NCI-H1092 (cell line): ENCODE measurements around the gene CCDC136.

ENCODE experiments used
- DNase-seq: peaks from one replicate; lab custom pipeline; 2025; lab: John Stamatoyannopoulos, UW

The CCDC136 gene

DNA sequence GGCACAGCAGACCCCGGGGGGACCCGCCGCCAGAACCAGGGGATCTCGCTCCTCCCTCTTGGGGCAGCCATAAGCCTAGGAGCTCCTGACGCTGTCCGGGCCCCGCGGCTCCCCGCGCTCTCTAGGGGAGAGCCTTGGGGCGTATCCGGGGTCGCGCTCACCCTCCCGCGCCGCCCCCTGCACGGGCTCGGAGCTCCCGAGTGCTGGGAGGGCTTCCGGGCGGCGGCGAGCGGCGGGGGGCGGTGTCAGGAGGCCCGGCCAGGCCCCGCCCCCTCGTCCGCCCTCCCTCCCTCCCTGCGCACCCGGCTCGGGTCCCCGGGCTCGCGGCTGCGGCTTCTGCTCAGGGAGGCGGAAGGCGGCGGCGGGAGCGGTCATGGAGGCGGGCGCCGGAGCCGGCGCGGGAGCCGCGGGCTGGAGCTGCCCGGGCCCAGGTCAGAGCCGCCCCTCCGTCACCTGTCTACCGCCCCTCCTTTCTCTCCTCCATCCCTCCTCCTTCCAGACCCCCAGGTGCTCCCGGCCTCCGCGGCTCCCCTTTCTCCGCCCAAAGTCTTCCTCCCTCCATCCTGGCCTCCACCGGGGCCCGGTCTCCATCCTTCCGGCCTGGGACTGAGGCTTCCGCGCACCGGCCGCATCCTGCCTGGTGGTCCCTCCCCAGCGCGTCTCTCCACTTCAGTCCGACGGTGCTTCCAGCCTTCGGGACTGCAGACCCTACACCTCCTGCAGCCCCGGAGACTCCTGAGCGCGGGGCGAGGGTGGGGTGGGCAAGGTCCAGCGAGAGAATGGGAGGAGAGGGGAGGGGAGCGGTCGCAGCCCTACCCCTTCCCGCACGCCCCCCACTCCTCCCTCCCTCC is at the start of gene CCDC136:
TSS of gene CCDC136 (plus strand) at position 848 of the 851 bp plus-strand sequence. CDS start 444 bp downstream, outside the sequence.
- peak; percentile 35 for DNase-seq

DNA sequence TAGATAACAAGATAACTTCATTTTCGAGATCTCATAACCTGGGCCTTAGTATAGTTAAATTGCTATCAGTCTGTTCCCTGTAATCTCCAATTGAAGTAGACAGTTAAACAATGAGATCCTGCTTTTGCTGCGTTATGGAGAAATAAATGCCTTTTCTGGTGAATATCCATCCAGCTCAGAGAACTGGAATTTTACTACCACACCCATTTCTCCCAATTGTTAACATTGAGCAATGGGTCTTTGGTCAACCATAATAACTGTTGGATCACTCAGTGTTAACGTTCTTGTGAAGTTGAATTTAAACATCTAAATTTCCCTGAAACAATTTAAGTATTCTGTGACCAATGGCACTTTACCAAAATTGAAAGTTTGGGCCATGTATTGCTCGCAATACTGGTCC is 49.6 kb upstream of the CCDC136 start:
- DNase-seq = no peak

DNA sequence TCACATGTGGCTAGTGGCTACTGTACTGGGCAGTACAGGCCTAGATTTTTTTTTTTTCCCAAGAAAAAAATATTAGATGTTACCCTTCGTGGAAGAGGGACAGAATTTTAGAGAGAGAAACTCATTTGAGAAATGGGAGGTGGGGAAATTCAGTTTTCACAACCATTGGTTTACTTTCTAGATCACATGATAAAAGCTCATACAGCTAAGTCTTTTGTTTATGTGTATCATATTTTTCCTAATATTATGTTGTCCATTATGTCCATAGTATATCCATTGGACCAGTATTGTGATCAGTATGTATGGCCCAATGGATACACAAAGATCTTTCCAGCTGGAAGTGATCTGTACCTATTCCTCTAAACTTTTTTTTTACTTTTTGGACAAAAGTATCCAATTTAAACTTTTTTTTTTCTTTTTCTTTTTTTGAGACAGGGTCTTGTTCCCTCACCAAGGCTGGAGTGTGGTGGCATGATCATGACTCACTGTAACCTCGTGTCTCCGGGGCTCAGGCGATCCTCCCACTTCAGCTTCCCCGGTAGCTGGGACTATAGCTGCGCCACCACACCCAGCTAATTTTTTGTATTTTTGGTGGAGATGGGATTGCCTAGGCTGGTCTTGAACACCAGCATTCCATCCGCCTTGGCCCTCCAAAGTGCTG is 48.5 kb upstream of the CCDC136 start:
- no peak for DNase-seq

DNA sequence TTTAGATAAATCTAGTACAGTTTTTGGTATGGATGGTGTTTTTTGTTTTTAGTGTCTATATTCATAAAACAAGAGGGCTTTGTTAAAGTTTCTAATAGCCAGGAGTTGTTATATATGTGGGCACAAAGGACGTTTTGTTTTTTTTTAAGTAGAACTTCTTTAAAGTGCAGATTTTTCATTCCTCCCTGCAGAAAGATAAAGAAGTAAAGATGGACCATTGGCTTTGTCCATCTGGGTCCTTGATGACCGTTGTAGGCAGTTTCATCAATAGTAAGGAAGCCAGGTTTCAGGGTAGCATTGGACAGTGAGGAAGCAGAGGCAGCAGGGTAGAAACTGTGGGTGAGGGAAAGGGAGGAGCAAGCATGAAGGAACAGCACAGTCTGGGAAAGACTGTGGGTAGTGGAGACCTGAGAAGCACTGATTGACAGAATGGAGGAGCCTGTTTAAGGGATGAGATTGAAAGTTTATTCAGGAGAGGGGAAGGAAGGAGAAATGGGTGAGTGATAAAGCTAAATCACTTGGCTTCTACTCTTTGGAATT is 47.3 kb upstream of the CCDC136 start:
- DNase-seq = no peak

DNA sequence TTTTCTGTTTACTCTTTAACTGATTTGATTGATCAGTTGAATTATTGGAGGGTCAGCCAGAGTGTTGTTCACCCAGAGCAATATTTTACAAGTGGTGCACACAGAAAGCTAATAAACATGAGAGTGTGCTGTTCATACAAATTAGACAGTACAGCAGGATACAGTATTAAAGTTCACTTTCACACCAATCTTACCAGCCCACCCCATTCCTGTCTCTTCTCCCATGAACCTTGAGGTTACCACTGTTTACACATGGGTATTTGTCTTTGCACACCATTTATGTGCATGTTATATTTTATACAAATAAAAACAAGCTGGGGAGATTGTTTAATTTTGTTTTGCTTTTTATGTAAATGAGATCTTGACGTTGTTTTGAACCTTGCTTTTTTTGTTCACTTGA is 46.1 kb upstream of the CCDC136 start:
- no peak for DNase-seq

DNA sequence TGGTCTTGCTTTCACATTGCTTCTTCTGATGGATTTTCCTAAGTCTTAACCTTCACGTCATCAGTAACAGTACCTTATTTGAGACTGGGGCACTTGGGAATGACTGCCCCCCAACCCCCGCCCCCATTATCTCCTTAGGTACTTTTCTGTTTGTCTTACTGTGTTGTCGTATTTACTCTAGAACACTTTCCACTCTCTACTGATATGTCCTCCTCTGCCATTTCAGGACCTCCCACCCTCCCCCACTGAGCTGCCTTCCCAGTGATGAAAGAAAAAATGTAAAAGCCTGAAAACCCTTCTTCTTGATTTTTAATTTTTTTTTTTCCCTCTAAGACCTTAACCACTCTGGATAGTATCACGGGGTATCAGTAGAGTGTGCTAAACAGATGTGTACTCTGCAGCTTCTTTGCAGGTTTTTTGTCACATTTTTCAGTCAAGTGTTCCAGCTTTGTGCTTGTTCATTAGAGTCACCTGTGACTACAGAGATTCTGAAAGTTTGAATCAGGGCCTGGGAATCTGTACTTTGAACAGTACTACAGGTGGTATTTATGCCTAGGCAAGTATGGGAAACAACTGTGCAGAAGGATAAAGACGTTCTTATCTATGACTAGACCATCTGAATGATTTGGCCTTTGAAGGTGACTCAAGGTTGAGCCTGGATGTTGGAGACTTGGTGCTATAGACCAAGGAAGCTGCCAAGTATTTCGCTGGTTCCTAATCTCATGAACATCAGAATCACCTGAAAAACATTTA is 44.3 kb upstream of the CCDC136 start:
- no peak for DNase-seq

DNA sequence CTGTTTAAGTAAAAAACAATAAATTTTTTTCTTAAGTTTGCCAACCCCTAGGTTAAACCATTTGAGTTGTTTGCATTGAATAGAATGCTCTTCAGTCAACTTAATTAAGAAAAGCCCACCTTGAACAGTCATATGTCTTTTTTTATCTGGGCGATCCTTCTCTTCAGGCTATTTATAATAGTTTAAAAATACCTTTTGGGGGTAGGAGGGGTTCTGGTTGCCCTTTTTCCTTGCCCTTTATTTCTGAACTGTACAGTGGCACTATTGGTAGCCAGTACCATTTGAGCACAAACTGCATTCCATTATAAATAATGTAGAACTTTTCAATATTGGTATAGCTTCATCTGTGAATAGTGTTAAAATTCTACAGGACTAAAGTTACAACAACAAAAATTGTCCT is 39.5 kb upstream of the CCDC136 start:
- DNase-seq = no peak

DNA sequence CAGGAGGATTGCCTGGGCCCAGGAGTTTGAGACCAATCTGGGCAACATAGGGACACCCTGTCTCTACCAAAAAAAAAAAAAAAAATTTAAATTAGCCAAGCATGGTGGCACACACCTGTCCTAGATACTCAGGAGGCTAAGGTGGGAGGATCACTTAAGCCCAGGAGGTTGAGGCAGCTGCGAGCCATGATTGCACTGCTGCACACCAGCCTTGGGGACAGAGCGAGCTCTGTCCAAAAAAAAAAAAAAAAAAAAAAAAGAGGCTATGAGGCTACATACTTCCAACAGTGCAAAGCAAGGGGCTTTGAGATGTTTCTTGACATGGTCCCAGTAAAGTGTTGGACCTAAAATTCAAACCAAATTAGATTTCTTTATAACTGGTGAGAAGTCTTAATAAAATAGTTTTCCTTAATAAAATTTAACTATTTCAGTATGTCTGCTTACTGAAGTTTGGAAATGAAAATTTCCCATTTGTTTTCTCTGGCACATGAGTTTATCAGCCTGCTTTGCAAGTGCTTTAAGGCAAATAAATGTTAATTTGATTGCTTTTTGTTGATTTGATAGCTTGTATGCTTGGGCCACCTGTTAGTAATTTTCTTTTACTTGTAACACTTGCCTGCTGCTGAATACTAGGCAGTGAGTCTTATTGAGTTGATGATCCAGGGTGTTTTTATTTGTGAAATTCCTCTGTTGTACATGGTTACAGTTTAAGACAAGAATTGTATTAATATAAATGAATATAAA is 36.5 kb upstream of the CCDC136 start:
- no peak for DNase-seq

DNA sequence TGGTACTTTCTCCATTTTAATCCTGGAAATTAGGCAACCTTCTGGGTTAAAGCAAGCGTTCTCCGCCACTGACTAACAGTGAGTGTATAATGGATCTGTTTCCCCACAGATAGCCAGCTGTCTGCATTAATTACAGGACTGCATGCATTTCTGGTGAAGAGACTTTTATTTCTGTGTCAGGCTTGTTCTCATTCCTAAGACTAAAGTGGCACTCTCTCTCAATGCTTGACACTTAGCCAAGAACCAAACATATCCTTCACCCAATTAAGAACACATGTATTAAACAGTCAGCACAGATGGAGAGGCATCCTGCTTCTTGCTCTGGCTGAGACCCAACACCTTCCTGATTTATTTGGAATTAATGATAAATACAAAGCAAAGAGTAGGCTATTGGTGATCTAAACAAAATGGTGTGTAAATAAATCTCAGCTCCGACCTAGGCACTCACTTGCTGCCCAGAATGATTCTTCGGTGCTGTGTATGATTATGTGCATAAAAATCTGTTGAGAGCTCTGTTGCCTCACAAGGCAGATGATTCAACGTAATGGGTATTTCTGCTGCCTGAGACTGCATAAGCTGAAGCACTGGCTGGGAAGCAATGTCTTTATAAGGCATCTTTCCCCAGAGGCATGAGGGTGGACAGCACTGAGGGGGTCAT is 35.8 kb upstream of the CCDC136 start:
- peak; percentile 70 for DNase-seq

DNA sequence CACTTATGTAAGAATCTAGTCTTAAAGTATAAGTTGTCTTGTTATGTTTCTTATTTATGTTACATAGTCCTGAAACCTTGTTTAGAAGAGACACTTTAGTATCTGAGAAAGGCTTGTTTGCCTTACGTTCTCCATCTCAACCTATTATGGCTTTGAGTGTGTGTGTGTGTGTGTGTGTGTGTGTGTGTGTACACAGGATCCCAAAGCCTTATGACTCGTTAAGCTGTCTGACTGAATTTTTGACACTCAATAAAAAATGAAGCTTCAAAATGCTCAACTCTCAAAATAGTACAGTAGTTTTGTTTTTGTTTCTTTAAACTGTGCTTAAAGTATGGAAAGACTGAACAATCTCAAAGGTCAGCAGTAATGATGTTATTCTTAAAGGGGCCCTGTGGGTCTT is 34.6 kb upstream of the CCDC136 start:
- DNase-seq = no peak

DNA sequence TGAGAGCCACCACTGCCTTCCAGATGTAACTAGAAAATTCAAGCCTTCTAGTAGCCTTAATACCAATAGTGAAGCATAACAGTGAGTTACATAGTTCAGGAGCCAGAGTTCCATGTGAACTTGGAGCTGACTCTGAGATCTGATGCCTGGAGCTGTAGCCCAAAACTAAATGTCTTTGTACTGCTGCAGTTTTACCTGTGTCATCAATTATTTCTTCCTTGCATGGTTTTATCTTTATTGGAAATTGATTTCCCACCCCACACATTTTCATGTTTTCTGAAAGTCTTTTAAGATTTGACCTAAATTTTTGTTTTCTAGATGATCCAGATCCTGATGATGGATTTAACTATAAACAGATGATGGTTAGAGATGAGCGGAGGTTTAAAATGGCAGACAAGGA is 33.2 kb upstream of the CCDC136 start:
- no peak for DNase-seq

DNA sequence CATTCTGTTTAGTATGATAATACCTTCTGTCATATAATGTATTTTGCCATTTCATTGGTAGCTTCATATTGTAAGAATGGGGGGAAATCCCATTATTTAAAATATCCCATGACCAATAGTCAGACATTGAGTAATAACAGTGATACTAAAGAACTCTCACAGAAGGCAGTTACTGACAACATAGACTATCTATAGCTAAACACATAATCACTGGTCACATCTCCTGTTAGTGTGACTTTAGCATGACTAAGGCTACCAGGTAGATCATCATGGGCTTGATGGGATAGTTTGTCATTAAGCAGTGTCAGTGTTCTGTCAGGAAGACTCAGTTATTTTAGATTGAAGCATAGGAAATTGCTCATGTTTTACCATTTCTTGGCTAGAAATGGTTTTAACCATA is 32.5 kb upstream of the CCDC136 start:
- DNase-seq = no peak

DNA sequence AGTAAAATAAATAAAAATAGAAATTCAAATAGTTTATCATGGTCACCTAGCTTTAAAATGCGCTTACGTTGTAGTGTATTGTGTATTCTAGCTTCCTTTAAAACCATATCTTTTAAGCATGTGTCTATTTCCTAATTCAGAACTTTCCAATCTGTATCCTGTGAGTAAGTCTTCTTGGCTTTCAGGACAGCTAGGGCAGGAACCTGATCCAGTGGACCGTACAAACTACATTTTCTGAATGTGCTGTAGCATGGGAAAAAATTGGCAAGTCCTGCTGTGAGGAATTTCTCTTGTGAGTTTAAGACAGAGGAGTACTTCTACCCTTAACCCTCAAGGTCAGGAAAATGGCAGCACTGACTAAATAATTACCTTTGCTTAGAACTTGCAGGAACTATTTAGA is 28.2 kb upstream of the CCDC136 start:
- no peak for DNase-seq

DNA sequence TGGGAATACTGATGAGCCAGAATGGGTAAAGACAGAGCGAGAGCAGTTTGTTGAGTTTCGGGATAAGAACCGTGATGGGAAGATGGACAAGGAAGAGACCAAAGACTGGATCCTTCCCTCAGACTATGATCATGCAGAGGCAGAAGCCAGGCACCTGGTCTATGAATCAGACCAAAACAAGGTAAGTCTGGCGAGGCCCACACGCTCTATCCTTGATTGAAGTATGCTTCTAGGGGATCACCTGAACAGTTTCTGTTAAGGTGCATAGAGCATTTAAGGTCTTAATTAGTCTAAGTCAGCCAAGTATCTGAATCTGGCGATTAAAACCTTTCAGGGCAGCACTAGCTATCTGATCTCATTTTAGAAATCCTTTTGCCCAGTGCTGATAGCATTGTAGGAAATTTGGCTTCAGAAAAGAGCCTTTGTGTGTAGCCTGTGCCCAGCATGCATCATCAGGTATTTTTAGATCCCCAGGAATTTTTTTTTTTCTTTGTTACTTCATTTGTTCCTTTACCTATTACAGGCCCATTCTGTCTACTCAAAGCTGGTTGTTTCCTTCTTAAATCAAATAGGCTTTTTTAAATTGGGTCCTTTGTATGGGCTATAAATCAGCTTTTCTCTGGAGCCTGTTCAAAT is 24.2 kb upstream of the CCDC136 start:
- DNase-seq = no peak

DNA sequence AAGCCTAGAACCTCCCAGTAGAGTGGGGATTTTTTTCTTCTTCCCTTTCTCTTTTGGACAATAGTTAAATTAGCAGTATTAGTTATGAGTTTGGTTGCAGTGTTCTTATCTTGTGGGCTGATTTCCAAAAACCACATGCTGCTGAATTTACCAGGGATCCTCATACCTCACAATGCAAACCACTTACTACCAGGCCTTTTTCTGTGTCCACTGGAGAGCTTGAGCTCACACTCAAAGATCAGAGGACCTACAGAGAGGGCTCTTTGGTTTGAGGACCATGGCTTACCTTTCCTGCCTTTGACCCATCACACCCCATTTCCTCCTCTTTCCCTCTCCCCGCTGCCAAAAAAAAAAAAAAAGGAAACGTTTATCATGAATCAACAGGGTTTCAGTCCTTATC is 21.5 kb upstream of the CCDC136 start:
- DNase-seq = no peak

DNA sequence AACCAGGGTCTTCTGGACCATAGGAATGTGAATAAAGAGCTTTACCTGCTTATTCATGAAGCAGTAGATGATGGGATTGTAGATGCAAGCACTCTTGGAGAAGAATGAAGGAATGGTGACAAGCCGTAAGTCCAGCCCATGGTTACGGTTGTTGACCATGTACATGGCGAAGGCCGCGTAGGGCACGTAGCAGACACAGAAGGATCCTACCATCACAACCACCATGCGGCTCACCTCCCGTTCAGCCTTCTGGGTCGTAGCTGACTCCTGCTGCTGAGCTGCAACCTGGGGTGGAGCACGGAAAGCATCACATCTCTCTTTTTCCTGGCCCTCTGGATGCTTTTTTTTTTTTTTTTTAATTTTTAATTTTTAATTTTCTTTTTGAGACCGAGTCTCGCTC is 18.2 kb upstream of the CCDC136 start:
- no peak for DNase-seq

DNA sequence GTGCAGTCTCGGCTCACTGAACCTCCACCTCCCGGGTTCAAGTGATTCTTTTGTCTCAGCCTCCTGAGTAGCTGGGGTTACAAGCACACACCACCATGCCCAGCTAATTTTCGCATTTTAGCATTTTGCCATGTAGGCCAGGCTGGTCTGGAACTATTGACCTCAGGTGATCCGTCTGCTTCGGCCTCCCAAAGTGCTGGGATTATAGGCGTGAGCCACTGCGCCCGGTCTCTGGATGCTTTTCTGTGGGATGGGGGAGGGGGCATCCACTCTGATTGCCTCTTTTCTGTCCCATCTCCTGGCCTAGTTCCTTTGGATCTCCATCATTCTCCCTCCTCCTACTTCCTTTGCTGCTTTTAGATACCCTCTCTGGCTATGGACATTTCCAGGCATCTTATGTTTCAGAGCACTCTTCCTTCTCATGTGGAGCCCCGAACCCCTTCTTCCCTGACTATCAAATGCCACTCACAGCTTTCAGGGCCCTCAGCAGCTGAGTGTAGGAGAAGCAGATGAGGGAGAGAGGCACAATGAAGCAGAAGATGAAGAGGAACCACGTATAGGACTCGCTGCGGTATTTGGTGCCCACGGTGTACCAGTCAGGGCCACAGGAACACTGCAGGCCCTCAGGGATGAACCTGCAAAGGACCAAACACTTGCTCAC is 17.6 kb upstream of the CCDC136 start:
- no peak for DNase-seq

DNA sequence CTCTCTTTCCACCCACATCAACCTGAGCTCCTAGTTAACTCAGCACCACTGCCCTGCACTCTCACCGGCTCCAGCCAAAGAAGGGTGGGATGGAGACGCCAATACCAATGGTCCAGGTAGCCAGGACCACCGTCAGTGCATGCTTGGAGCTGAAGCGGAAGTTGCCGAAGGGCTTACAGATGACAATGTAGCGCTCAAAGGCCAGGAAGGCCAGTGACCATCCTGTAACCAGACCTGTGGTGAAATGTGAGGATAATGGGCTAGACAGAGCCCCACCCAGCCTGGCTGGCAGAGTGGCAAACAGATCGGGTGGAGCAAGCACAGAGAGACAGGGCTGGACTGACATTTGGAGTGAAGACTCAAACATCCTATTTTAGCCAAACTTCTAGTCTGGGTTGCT is 16.8 kb upstream of the CCDC136 start:
- DNase-seq = no peak

DNA sequence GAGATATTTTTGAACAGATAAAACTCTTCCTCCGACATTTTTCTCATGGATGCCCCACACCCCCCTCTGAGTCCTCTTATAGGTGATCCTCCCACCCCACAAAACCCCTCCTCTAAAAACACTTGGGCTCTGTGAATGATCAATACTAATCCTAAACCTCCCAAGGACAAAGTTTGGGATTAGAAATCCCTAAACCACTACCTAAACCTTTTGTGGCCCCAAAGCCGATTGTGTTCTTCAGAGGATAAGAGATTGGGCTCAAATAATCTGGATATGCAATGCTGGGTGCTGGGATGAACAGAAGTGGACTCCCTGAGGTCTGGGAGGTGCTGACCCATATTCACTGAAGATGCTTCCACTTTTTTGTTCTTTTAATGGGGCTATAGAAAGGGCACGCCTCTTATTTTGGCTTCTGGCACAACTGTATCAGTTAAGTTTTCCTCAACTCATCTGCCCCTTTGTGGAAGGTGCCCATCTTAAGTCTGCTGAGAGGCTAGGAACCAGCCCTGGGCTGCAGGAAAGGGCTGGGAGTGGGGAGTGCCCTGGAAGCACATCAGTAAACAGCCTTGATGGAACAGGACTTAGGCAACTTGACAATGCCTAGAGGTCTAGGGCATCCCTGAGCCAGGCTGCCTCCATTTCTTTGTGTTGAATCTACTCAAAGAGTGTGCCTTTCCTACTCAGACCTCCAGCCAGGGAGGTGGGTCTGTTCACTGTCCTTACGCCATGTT is 15.9 kb upstream of the CCDC136 start, which contains the start of gene OPN1SW:
TSS of gene OPN1SW (minus strand) at position 51 of the 731 bp plus-strand sequence. CDS start at position 38, 13 bp downstream.
- DNase-seq = no peak
